ENCODE data around the gene TTC34. TPM values are rescaled to one million over a fixed set of nuclear protein-coding genes. Genes with fewer than 3 reads are reported as not detected.
A peak's percentile ranks its signal among the peaks of the same experiment; 100 is the strongest.

Gene TTC34
- total and polyA plus RNA-seq, 2 donors from 2014 or later, result 0.15 to 2.4 TPM

GRCh38 chr1:2644171-2644570 is 157.3 kb downstream of the TTC34 start:
- Histone ChIP-seq H3K36me3 (ENCODE audit: control insufficient read depth in 2 of 3, insufficient read depth in 3 of 3, low read length in 3 of 3) (no peaks in the 10 kb centered on the region), H3K4me1 (ENCODE audit: control insufficient read depth in 2 of 3, insufficient read depth in 2 of 3, low read depth in 1 of 3, low read length in 3 of 3) (peaks cover 0 to 12% (median 0%) of the 10 kb centered on the region in 3 donors), H3K9me3 (ENCODE audit: control insufficient read depth in 2 of 3, insufficient read depth in 1 of 3, low read length in 3 of 3) (peaks cover 0 to 8% (median 0%) of the 10 kb centered on the region in 3 donors), H3K27me3 (ENCODE audit: control insufficient read depth, insufficient read depth, low read length) (no peaks in the 10 kb centered on the region), H3K27ac (ENCODE audit: low read depth in 2 of 2, low read length in 2 of 2) (no peak overlapping the region), H3K4me3 (ENCODE audit: low read length in 3 of 3) (no peak overlapping the region), H3K9ac (ENCODE audit: low read length in 3 of 3) (no peak overlapping the region)
- TF ChIP-seq CTCF (IDR thresholded peaks at IDR 0.05; ENCODE audit: borderline replicate concordance, extremely low read depth, insufficient read depth), result no peak
- FAIRE-seq (no peak), DNase-seq (peak in 2 of 5 donors; percentile 50 to 73)
- intact Hi-C loops (cut with DNase I), result no loop called here

- intact Hi-C loops (cut with DNase I), result no loop called here
- H3K27ac ChIP-seq (ENCODE audit: low read depth in 2 of 2, low read length in 2 of 2), result no peak overlapping the region
- peak in 1 of 5 donors; percentile 68 for DNase-seq
Observed at GRCh38 chr1:2643414-2644077, 157.9 kb downstream of the TTC34 start.

GRCh38 chr1:2642560-2643413 is 158.7 kb downstream of the TTC34 start:
- Histone ChIP-seq H3K27ac (ENCODE audit: low read depth in 2 of 2, low read length in 2 of 2) (peak overlapping the region; percentile 67 to 80), H3K27me3 (ENCODE audit: control insufficient read depth, insufficient read depth, low read length) (no peaks in the 10 kb centered on the region), H3K4me1 (ENCODE audit: control insufficient read depth in 2 of 3, insufficient read depth in 2 of 3, low read depth in 1 of 3, low read length in 3 of 3) (peaks cover 0 to 12% (median 0%) of the 10 kb centered on the region in 3 donors), H3K36me3 (ENCODE audit: control insufficient read depth in 2 of 3, insufficient read depth in 3 of 3, low read length in 3 of 3) (no peaks in the 10 kb centered on the region), H3K9me3 (ENCODE audit: control insufficient read depth in 2 of 3, insufficient read depth in 1 of 3, low read length in 3 of 3) (peaks cover 0 to 3% (median 0%) of the 10 kb centered on the region in 3 donors), H3K4me3 (ENCODE audit: low read length in 3 of 3) (peak overlapping the region; percentile 39 to 81 (median 67)), H3K9ac (ENCODE audit: low read length in 3 of 3) (peak overlapping the region; percentile 10 to 81 (median 77))
- peak; percentile 96 to 98 (median 97) for DNase-seq
- no peak for FAIRE-seq
- intact Hi-C loops (cut with DNase I), result no loop called here
- TF ChIP-seq CTCF (IDR thresholded peaks at IDR 0.05; ENCODE audit: borderline replicate concordance, extremely low read depth, insufficient read depth), result peak; percentile 12

More at GRCh38 chr1:2643414-2644077, 157.9 kb downstream of the TTC34 start:
- Histone ChIP-seq H3K36me3 (ENCODE audit: control insufficient read depth in 2 of 3, insufficient read depth in 3 of 3, low read length in 3 of 3) (no peaks in the 10 kb centered on the region), H3K4me1 (ENCODE audit: control insufficient read depth in 2 of 3, insufficient read depth in 2 of 3, low read depth in 1 of 3, low read length in 3 of 3) (peaks cover 0 to 12% (median 0%) of the 10 kb centered on the region in 3 donors), H3K4me3 (ENCODE audit: low read length in 3 of 3) (peak overlapping the region in 2 of 3 donors; percentile 30 to 81), H3K9me3 (ENCODE audit: control insufficient read depth in 2 of 3, insufficient read depth in 1 of 3, low read length in 3 of 3) (peaks cover 0 to 6% (median 0%) of the 10 kb centered on the region in 3 donors), H3K27me3 (ENCODE audit: control insufficient read depth, insufficient read depth, low read length) (no peaks in the 10 kb centered on the region), H3K9ac (ENCODE audit: low read length in 3 of 3) (no peak overlapping the region)
- no peak for FAIRE-seq
- no peak for TF ChIP-seq CTCF (IDR thresholded peaks at IDR 0.05; ENCODE audit: borderline replicate concordance, extremely low read depth, insufficient read depth)
